Stimulated activated CD4-positive, alpha-beta T cell treated with anti-CD3 and anti-CD28 coated beads, TNF-alpha, amount 100 ng/mL, for 24 hours (primary cell): ENCODE data around the gene SVIL.
"Not testable (repeated sequence)": the region's sequence is repeated elsewhere in the genome, so short reads cannot be mapped to it uniquely, and the experiment has no call there.

Source experiments
- DNase-seq, 3 experiments: peaks; one replicate each; pipeline ENCODE4 v3.0.0-alpha.2; 2020; ENCODE audit warnings: low read depth in 3 of 3

The SVIL gene

DNA sequence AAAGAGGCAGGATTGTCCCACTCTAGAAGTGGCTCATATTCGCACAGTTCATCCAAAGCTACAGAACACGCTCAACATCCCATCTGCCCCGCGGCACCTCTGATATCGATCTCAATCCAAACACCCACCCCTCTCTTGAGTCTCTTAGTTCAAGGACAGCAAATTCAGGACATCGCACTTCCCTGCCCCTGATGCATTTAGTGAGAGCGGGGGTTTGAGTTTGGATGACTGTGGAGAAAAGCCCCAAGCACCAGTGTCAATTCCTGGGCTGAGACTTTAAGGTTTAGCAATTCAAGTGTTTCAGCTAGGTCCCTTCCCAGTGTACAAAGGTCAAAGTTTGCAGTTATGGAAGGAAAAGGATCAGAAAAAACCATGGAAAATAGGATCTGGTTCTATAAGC lies 179.7 kb downstream of the SVIL start:
- DNase-seq: no peak

- DNase-seq: no peak
These were observed 180.5 kb downstream of the SVIL start for GRCh38 chr10:29454250-29454649.

DNA sequence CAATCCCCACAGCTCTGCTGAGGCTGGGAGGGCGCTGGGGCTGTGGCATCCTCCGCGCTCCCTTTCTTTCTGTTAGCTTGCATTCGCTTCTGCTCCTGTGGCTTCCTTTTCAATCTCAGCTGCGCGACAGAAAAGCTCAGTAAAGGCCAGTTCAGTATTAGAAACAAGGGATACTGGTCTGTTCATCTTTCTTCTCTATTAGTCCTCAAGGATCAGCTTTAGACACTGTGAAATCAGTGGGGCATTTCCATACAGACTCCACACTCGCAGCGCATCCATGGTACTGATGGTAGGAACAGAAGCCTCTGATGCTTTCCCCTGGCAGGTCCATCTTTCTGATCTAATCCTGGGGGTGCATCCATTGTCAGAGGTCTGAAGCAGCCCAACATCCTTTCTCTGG lies 182.2 kb downstream of the SVIL start:
- DNase-seq: no peak

DNA sequence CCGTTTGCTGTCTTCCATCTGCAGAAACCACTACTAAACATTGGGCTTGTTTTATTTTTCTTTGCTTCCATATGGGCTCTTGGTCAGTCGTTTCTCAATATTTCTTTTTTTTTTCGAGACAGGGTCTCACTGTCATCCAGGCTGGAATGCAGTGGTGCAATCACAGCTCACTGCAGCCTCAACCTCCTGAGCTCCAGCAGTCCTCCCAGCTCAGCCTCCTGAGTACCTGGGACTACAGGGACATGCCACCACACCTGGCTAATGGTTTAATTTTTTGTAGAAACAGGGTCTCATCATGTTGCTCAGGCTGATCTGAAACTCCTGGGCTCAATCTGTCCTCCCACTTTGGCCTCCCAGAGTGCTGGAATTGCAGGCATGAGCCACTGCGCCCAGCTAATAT lies 182.8 kb downstream of the SVIL start:
- DNase-seq: no peak

DNA sequence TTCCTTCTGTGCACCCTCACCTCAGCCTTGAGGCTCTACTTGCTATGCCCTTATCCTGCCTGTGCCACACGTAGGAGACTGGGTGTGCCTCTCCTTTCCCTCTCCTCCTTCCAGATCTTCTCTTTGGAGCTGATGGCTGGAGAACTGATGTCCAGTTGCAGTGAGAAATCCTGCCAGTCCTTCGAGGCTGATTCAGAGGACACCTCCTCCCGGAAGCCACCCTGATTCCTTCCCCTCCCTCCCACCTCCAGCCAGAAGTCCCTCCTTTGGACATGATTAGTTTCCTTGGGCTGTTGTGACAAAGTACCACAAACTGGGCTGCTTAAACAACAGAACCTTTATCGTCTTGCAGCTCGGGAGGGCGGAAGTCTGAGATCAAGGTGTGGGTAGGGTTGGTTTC lies 184.4 kb downstream of the SVIL start:
- no peak for DNase-seq

- peak; percentile 50 to 70 (median 51) for DNase-seq
These were observed 185.8 kb downstream of the SVIL start for GRCh38 chr10:29448756-29449592.

GRCh38 chr10:29448125-29448524 lies 186.6 kb downstream of the SVIL start:
- DNase-seq: no peak

DNA sequence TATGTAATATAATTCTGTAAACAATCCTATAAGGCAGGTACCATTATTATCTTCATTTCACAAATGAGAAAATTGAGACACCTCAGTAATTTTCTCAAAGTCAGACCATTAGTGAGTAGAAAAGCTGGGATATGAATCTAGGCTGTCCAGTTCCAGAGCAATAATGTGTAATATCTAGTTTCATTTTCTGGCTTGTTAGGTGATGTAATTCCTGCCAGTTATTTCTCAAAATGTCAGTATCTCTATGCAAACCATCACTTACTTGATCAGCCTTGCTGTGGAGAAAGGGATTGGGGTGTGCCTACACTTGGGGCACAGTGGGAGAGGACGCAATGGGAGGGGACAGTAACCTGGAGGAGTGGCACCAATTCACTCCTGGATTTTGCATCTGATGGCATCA lies 188.4 kb downstream of the SVIL start:
- DNase-seq: no peak

DNA sequence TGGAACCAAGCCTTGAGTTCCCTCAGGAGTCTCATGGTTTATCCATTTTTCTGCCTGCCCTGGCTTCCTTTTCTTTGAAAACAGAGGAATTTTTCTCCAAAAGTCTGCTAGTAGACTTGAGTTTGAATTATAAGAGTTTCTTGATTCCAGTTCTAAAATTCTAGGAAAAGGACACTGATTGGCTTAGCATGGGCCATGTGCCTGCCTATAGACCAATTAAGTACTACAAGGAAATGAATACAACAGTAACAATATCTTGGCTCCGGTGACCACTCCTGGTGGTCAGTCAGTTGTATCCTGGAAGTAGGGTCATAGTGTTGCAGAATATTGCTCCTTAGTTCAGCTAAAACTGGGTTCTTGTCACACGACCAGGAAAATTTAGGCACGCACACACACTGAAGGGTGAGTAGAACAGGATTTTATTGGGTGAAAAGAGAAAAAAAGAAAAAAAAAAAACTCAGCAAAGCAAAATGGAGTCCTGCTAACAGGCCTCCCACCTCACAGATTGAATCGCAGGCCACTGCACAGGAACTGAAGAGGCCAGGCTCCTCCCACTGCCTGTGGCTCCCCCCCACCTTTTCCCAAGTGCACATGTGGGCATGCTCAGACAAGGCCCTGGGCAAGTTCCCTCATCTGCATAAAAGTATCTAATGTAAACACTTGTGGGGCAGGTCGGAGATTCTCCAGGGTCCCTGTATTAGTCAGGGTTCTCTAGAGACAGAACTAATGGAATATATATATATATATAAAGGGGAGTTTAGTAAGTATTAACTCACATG lies 190.8 kb downstream of the SVIL start:
- no peak for DNase-seq

GRCh38 chr10:29440981-29441380 lies 193.8 kb downstream of the SVIL start:
- no peak for DNase-seq

DNA sequence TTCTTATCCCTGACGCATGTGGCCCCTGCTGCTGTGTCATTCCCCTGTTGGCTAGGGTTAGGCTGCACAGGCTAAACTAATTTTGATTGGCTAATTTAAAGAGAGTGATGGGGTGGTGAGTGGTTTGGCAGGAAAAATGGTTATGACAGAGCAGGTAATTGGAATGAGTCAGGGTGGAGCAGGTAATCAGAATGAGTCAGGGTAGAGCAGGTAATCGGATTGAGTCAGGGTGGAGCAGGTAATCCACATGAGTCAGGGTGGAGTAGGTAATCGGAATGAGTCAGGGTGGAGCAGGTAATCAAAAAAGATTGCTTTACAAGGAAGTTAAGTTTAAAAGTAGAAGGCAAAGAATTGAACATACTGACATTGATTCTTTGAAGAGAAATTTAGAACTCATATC lies 195.8 kb downstream of the SVIL start:
- DNase-seq: not testable (repeated sequence)

DNA sequence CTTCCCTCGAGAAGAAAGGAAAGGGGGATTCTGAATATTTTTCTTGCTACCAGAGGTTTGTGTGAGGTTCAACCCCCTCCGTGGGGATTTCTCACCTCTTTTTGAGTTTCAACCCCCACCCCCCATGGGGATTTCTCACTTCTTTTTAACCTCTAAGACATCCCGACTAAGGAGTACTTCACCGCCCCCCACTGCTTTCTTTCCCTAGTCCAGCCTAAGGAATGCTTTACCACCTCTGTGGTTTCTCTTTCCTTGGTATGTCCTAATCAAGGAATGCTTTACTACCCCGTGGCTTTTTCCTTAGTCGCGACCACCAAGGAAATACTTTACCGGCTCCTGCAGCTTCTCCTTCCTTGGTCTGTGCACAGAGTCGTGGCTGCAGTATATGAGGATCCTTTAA lies 196.5 kb downstream of the SVIL start:
- no peak for DNase-seq

GRCh38 chr10:29437871-29438270 lies 196.9 kb downstream of the SVIL start:
- DNase-seq: no peak

GRCh38 chr10:29435809-29436501 lies 198.8 kb downstream of the SVIL start:
- no peak for DNase-seq

- no peak for DNase-seq
These were observed 200.7 kb downstream of the SVIL start for GRCh38 chr10:29434111-29434510.

GRCh38 chr10:29431711-29432110 lies 203.1 kb downstream of the SVIL start:
- DNase-seq: no peak

DNA sequence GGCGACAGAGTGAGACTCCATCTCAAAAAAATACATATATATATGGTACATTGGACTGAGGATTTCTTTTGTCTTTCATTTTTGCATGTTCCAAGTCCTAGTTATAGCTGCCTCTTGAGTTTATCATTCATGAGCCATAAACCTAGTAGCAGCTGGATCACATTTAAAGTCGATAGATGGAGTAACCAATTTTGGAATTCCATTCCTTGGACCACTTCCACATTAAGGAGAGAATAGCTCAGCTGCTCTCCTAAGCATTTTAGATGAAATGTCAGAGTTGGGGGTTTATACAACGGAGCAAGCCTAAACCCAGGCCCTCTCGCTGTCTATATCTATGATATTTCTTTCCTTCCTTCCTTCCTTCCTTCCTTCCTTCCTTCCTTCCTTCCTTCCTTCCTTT lies 204.7 kb downstream of the SVIL start:
- DNase-seq: no peak

DNA sequence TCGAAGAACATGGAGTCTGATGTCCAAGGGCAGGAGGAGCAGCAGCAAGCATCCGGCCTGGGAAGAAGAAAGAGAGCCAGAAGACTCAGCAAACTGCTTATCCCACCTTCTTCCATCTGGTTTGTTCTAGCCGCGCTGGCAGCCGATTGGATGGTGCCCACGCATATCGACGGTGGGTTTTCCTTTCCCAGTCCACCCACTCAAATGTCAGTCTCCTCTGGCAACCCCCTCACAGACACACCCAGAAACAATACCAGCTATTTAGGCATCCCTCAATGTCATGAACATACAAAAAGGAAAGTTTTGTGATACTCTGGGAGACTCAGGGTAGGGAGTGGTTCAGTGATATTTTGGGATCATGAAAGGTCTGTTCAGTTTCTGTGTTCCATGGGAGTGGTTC lies 206.3 kb downstream of the SVIL start:
- DNase-seq: no peak

DNA sequence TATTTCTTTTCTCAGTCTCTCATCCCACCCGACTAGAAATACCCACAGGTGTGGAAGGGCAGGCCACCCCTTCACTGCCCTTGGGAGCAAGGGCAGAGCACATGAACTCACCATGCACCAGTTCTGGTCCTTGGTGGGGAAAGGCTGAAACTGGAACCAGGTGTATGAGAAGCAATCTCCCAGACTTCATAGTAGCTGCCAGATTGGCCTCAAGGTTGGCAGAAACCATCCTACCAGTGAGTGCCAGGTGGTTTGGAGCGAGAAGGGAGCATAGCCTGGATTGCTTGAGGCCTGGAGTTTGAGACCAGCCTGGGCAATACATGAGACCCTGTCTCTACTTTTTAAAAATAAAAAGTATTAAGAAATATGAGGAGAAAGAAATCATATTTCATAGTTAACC lies 207.1 kb downstream of the SVIL start:
- no peak for DNase-seq

DNA sequence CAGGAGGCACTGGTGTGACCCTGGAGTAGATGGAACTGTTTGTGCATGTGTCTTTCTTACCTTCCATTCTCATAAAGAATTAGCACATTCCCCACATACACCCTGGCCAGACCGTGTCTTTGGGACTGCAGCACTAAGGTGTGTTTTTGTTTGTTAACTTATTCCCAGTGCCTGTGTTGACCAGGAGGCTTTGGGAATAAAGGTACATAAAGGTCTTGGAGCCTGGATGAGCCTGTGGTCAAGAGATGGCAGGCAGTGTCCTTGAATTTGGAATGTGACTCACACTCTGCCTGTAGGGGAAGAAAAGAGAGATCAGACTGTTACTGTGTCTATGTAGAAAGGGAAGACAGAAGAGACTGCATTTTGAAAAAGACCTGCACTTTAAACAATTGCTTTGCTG lies 208.4 kb downstream of the SVIL start:
- DNase-seq: no peak

DNA sequence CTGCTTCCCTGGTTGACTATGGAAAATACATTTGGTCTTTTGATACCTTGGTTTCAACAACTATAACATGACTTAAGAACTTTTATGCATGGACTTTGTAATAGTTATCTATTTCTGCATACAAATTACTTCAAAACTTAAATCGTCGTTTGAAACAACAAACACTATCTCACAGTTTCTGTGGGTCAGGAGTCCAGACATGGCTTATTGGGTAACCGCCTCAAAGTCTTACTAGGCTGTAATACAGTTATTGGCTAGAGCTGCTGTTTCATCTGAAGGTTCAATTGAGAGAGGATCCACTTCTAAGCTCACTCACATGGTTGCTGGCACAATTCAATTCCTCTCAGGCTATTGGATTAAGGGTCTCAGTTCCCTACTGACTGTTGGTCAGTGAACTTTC lies 210.8 kb downstream of the SVIL start:
- no peak for DNase-seq

GRCh38 chr10:29420744-29421143 lies 214.0 kb downstream of the SVIL start:
- DNase-seq: no peak

DNA sequence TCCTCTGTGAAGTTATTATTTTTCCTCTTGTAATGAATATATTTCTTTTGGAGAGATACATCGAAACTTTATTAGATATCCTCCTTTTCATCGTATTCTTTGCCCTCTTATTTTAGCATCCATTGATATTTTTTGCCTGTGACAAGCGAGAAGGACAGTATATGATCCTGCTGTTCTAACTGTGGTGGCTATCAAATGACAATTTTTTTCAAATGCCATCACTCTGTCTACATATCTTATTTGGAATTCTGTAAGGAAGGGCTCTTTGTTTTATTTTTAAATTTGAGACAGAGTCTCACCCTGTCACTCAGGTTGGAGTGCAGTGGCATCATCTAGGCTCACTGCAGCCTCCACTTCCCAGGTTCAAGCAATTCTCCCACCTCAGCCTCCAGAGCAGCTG lies 217.4 kb downstream of the SVIL start:
- DNase-seq: no peak
